Transverse colon (tissue), 3 donors: Measurements from ENCODE around the gene LRRC7.

Source experiments
- CTCF ChIP-seq, 5 experiments: fragments of 200-600 bp in 3 of 5; fragments of 450-650 bp in 2 of 5; sonication (generic) in 3 of 5; IDR thresholded peaks; 1 replicate in 2 of 5; 2 replicates in 3 of 5; pipeline ENCODE4 v1.5.1; 2016 to 2017; ENCODE audit warnings: antibody characterized with exemption in 5 of 5, inconsistent platforms in 3 of 5, mild to moderate bottlenecking in 2 of 5, moderate library complexity in 1 of 5
- EP300 ChIP-seq: sonication (generic); formaldehyde crosslinking; IDR thresholded peaks from one replicate; pipeline ENCODE4 v1.6.1; 2017; ENCODE audit warnings: antibody characterized with exemption, low read depth

DNA sequence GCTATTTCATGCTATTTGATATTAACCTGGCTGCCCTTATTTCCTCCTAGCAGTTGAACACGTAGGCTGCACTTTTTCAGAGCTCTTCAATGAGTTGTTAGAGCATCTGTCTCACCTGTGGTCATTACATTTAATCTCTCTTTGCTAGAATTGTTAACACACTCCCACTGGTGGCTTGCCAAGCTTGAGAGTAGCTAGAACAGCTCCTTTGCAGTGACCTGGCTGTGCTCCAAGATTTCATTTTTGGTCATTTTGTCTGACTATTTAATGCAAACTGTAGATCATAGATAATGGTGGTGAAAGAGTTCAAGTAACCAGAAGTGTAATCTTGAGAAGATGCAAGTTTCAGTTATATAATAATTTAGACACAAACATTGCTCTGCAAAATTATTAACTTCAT lies 105.6 kb downstream of the LRRC7 start:
- TF ChIP-seq EP300 (no peak), CTCF (IDR thresholded peaks at IDR 0.05) (no peak)
